ENCODE data around the gene DUS1L.

DUS1L gene

DNA sequence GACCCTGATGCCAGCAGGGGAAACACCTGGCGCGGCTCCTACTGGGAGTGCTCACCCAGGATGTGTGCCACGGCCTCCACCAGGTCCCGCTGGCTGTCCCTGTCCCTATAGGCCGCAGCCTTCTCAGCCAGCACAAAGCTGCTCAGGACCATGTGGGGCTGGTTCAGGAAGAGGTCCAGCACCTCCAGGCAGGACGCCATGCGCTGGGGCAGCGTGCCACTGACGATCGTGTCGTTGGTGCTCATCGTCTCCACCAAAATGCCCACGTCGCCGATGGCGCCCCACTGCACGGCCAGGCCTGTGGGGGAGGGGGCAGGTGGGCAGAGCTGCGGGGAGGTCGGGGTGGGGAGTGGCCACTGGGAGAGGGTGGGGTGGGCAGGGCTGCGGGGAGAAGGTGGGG, 15.9 kb upstream of the DUS1L start:
- TF ChIP-seq, protein P1, sequence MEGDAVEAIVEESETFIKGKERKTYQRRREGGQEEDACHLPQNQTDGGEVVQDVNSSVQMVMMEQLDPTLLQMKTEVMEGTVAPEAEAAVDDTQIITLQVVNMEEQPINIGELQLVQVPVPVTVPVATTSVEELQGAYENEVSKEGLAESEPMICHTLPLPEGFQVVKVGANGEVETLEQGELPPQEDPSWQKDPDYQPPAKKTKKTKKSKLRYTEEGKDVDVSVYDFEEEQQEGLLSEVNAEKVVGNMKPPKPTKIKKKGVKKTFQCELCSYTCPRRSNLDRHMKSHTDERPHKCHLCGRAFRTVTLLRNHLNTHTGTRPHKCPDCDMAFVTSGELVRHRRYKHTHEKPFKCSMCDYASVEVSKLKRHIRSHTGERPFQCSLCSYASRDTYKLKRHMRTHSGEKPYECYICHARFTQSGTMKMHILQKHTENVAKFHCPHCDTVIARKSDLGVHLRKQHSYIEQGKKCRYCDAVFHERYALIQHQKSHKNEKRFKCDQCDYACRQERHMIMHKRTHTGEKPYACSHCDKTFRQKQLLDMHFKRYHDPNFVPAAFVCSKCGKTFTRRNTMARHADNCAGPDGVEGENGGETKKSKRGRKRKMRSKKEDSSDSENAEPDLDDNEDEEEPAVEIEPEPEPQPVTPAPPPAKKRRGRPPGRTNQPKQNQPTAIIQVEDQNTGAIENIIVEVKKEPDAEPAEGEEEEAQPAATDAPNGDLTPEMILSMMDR (IDR thresholded peaks at IDR 0.05; ENCODE audit: poor library complexity, severe bottlenecking): no peak
- DNase-seq (ENCODE audit: low spot score) (no peak), ATAC-seq (ENCODE audit: low read depth) (no peak)
- no peak overlapping the region for H3K4me3 ChIP-seq (ENCODE audit: severe bottlenecking)
- H3K27ac ChIP-seq (ENCODE audit: poor library complexity, severe bottlenecking): no peak overlapping the region
- peaks cover 84% of the 10 kb centered on the region for H3K36me3 ChIP-seq (ENCODE audit: low read depth)
- H3K4me1 ChIP-seq (ENCODE audit: insufficient read depth, poor library complexity, severe bottlenecking): no peaks in the 10 kb centered on the region
- H3K9me3 ChIP-seq (ENCODE audit: severe bottlenecking): no peaks in the 10 kb centered on the region
- no peaks in the 10 kb centered on the region for H3K27me3 ChIP-seq (ENCODE audit: insufficient read depth, poor library complexity, severe bottlenecking)

- peaks cover 78% of the 10 kb centered on the region for H3K36me3 ChIP-seq (ENCODE audit: low read depth)
Measured at GRCh38 chr17:82080789-82081464, 15.3 kb upstream of the DUS1L start.

DNA sequence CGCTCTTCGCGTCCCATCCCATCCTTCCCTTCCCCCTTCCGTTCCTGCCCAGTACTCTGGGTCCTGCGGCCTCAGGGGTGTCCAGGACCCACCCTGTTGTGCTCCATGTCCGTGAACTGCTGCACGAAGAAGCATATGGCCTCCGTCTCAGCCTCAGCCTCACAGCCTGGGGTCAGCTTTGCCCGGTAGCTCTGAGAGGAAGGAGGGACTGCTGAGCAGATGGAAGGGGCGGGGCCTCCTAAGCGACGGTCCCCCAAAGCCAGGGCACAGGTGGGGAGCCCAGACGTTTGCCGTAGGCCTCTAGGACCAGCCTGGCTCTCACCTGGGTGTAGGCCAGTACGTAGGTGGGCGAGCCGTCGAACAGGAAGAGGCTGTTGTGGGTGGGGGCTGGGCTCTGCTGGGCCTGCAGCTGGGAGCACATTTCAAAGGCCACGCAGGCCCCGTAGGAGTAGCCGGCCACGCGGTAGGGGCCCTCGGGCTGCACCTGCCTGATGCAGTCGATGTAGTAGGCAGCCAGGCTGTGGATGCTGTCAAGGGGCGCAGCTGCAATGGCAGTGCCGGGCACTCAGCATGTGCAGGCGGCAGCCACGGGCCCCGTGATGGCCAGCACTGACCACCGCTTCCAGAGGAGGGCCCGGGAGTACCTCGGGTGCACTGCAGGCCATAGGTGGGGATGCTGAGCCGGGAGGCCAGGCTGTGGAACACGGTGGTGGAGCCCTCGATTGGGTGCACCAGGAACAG, 14.6 kb upstream of the DUS1L start:
- H3K4me3 ChIP-seq (ENCODE audit: severe bottlenecking): no peak overlapping the region
- no peaks in the 10 kb centered on the region for H3K27me3 ChIP-seq (ENCODE audit: insufficient read depth, poor library complexity, severe bottlenecking)
- ATAC-seq (ENCODE audit: low read depth): no peak
- no peak for DNase-seq (ENCODE audit: low spot score)
- H3K4me1 ChIP-seq (ENCODE audit: insufficient read depth, poor library complexity, severe bottlenecking): no peaks in the 10 kb centered on the region
- peaks cover 71% of the 10 kb centered on the region for H3K36me3 ChIP-seq (ENCODE audit: low read depth)
- TF ChIP-seq, protein P1 (IDR thresholded peaks at IDR 0.05; ENCODE audit: poor library complexity, severe bottlenecking): no peak
- no peak overlapping the region for H3K27ac ChIP-seq (ENCODE audit: poor library complexity, severe bottlenecking)
- no peaks in the 10 kb centered on the region for H3K9me3 ChIP-seq (ENCODE audit: severe bottlenecking)

More at GRCh38 chr17:82080789-82081464, 15.3 kb upstream of the DUS1L start:
- Histone ChIP-seq H3K27ac (ENCODE audit: poor library complexity, severe bottlenecking) (no peak overlapping the region), H3K9me3 (ENCODE audit: severe bottlenecking) (no peaks in the 10 kb centered on the region), H3K27me3 (ENCODE audit: insufficient read depth, poor library complexity, severe bottlenecking) (no peaks in the 10 kb centered on the region), H3K4me3 (ENCODE audit: severe bottlenecking) (no peak overlapping the region), H3K4me1 (ENCODE audit: insufficient read depth, poor library complexity, severe bottlenecking) (no peaks in the 10 kb centered on the region)
- TF ChIP-seq, protein P1 (IDR thresholded peaks at IDR 0.05; ENCODE audit: poor library complexity, severe bottlenecking): no peak
- DNase-seq (ENCODE audit: low spot score) (no peak), ATAC-seq (ENCODE audit: low read depth) (no peak)

DNA sequence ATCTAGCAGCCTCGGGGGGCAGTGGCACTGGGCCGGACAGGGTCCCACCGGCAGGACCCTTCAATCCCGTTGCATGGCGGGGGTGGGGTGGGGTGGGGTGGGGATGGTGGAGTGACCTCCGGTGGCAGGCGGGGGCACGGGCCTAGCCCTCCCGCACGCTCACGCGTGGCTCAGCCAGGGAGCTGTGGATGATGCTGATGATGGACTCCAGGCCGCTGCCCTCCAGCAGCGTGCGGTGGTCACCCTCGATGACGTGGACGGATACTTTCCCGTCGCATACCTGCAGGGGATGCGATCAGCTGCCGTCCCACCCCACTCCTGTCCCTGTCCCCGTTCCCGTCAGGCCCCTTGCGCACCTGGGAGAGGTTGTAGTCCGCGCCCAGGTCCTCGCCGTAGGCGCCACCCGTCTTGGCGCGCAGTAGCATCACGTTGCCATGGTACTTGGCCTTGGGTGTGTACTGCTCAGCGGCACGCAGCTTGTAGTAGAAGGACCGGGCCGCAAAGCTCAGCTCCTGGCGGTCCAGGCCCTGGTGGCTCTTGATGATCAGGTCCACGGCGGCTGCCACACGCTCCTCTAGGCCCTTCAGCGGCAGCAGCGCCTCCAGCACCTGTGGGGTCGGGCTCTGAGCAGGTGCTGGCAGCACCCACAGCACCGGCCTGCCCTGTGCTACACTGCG, 13.5 kb upstream of the DUS1L start:
- DNase-seq (ENCODE audit: low spot score): no peak
- TF ChIP-seq, protein P1 (IDR thresholded peaks at IDR 0.05; ENCODE audit: poor library complexity, severe bottlenecking): no peak

More for the DNA sequence above, 13.5 kb upstream of the DUS1L start:
- H3K27me3 ChIP-seq (ENCODE audit: insufficient read depth, poor library complexity, severe bottlenecking): no peaks in the 10 kb centered on the region
- no peak for ATAC-seq (ENCODE audit: low read depth)
- no peaks in the 10 kb centered on the region for H3K9me3 ChIP-seq (ENCODE audit: severe bottlenecking)
- no peak overlapping the region for H3K4me3 ChIP-seq (ENCODE audit: severe bottlenecking)
- H3K4me1 ChIP-seq (ENCODE audit: insufficient read depth, poor library complexity, severe bottlenecking): no peaks in the 10 kb centered on the region
- no peak overlapping the region for H3K27ac ChIP-seq (ENCODE audit: poor library complexity, severe bottlenecking)
- H3K36me3 ChIP-seq (ENCODE audit: low read depth): peaks cover 60% of the 10 kb centered on the region
